T-helper 2 cell (primary cell): Measurements from ENCODE around the gene FASTK.

Experiments used
- DNase-seq, 5 experiments: peaks; one replicate each; pipeline versions ENCODE4 v3.0.0 to v3.0.0-alpha.2; 2012 to 2022

The FASTK gene

GRCh38 chr7:151081170-151082101 lies 827 bp upstream of the FASTK start:
- no peak for DNase-seq

GRCh38 chr7:151080067-151080521 lies 515 bp downstream of the FASTK start:
- peak in 1 of 5 experiments; percentile 33 for DNase-seq

- DNase-seq: no peak
Observed at GRCh38 chr7:151079199-151079910, 1.3 kb downstream of the FASTK start.

DNA sequence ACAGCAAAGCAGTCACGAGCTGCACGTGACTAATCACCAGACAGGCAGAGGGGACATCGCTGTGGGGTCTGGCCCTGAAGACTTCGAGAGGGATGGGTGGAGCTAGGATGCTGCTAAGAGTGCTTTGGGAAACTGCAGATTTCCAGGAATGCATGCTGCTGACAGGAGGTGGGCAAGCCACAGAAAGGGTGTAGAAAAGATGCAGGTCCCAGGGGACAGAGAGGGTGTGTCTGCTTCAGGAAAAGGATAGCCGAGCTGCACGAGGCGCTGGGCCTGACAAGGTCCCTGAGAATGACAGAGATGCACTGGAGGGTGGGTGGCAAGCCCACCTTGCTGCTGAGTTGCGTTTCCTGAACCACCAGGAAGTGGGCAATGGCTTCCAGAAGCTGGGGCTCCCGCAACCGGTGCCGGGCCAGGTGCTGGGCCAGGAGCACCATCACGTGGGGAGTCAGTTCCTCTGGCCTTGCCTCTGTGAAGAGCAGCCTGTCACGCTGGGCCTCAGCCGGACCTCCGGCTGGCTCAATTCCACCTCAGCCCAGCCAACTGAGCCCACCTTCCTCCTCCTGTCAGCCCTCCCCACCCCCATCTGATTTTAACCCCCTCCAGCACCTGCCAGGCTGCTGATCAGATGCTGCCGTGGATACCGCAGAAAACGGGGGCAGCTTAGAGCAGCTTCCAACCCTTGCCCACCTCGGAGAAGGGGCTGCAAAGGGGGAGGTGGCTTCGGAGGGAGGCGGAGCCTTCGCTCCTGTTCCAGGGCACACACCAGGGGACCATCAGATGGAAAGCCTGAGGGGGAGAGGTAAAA lies 2.2 kb downstream of the FASTK start:
- no peak for DNase-seq

DNA sequence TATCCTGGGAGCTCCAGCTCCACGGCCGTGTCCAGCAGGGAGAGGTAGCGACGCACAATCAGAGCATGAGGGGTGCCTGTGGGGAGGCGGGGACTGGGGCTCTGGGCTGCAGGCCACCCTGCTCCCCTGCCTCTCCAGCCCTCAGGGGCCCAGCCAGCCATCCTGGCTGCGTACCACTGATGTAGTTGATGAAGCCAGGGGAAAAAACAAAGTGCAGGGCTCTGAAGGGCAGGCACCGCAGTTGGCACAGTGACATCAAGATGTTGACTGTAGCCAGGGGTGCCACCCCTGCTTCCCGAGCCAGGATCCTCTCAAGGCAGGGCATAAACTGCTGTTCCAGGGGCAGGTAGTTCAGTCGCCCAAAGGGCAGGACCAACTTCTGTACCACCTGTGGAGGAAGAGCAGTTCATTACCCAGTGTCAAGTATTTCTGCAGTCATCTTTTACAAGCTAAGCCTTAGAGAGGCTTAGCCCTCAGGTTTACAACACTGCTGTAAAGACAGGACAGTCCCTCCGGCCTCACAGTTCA lies 2.8 kb downstream of the FASTK start:
- no peak for DNase-seq

DNA sequence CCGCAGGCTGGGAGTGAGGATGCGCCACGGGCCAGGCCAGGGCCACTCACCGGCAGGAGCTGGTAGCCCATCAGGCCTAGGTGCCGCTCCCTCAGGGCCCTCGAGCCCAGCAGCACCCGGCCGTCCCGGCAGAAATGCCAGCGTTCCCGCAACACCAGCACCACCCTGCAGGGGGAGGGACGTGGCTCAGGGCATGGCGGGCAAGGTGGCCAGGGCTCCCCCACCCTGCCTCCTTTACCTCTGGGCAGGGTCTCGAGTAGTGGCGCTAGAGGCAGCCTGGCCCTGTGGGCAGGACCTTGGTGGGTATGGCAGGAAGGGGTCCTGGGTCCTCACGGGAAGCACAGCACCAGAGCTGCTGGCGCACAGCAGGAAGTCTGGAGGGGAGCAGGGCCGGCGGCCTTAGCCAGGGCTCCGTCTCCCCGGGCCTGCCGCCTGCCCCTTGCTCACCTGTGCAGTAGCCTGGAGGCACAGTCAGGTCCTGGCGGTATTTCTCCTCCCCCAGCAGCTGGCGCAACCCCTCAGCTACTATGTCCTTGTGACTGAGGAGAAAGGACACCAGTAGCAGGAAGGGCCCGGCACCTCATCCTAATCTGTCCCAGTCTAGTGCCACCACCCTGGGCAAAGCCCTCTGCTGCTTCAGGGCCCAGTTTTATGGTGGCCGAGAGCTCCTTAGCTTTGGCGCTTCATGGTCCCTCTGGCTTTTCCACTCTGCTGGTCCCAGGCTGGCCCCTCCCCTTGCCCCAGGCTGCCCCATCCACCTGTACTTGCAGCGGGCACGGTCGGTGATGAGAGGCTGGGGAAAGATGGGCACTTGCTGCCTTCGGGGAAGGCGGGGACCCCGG lies 3.5 kb downstream of the FASTK start:
- DNase-seq: no peak

GRCh38 chr7:151075978-151076426 lies 4.6 kb downstream of the FASTK start:
- DNase-seq: no peak

- DNase-seq: no peak
Observed at GRCh38 chr7:151075662-151075971, 5.0 kb downstream of the FASTK start.

DNA sequence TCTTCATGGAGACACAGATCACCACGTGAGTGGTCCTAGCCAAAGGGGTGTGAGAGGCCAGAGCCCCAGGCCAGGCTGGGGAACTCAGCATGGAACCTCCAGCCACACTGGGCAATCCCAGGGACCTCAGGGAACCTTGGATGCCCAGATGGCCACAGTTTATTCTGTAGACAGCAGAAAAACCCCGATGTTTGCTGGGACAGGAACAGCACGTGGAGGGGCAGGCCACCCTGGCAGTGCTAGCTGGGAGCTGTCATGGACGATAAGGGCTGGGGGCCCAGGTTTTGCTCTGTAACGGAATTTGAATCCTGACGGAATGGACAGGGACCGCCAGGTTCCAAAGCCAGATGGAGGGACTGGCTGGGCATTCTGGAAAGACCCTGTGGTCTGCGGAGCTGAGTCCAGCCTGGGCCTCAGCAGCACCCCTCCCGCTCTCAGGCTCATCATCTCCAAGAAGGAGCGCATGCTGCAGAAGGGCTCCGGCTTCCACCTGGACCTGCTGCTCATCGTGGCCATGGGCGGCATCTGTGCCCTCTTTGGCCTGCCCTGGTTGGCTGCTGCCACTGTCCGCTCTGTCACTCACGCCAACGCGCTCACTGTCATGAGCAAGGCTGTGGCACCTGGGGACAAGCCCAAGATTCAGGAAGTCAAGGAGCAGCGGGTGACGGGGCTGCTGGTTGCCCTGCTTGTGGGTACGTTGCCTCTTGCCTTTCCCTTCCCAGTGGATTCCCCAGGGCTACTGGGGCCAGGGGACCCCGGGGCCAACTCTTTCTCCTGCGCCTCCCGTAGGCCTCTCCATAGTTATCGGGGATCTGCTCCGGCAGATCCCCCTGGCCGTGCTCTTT lies 5.6 kb downstream of the FASTK start:
- DNase-seq: no peak

DNA sequence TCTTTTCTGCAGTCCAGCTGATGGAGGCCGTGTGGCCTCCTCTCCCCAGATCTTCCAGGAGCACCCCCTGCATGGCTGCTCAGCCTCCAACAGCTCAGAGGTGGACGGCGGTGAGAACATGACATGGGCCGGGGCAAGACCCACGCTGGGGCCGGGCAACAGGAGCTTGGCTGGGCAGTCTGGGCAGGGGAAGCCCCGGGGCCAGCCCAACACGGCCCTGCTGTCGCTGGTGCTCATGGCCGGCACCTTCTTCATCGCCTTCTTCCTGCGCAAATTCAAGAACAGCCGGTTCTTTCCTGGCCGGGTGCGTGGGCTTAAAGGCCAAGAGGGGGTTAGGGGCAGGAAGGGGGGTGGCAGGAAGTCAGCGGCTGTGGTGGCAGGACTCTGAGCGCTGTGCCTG lies 6.6 kb downstream of the FASTK start:
- no peak for DNase-seq

GRCh38 chr7:151071032-151071866 lies 9.4 kb downstream of the FASTK start:
- no peak for DNase-seq

DNA sequence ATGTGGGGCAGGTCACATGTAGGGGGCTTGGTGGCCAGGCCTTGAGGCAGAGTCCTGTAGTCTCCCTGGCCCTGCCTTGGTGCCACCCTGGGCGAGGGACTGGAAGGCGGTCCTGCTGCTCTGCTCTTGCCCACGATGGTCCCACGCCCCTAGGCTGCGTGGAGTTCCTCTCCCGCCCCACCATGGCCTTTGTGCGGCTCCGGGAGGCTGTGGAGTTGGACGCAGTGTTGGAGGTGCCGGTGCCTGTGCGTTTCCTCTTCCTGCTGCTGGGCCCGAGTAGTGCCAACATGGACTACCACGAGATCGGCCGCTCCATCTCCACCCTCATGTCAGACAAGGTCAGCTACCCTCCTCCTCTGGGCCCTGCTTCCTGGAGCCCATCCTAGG lies 10.0 kb downstream of the FASTK start:
- no peak for DNase-seq

DNA sequence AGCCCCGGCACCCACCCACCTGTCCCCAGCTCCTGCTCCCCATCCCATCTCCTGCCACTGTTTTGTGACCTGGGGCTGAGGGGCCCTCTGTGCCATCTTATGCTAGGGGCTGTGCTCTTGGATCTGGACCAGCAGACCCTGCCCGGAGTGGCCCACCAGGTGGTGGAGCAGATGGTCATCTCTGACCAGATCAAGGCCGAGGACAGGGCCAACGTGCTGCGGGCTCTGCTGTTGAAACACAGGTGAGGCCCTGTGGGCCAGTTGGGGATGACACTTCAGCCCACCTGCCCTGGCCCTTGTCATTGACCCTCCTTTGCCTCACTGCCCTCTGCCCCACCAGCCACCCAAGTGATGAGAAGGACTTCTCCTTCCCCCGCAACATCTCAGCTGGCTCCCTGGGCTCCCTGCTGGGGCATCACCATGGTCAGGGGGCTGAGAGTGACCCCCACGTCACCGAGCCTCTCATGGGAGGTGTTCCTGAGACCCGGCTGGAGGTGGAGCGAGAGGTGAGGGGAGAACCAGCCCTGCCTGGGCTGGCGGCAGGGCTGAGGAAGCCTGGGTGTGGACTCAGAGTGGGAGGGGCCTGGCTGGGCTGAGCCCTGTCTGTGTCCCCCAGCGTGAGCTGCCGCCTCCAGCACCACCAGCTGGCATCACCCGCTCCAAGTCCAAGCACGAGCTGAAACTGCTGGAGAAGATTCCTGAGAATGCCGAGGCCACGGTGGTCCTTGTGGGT lies 10.6 kb downstream of the FASTK start:
- no peak for DNase-seq

GRCh38 chr7:151068069-151068773 lies 12.4 kb downstream of the FASTK start:
- DNase-seq: no peak

- no peak for DNase-seq
Observed at GRCh38 chr7:151066273-151066974, 14.2 kb downstream of the FASTK start.

DNA sequence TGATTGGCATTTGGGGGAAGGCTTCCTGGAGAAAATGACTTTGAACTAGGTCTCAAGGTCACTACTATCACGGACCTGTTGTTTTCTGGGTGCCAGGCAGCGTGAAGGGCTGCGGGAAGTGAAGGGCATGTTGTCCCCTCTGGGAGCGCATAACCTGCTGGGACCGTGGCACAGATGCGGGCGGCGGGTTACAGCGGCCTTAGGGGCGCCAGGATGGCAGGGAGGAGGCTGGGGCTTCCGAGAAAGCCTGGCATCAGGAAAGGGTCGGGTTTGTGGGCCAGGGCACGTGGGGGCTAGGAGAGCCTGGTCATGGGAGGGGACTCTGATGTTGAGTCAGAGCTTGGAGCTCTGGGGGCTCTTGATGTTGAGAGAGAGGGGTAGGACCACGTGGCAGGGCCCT lies 15.1 kb downstream of the FASTK start:
- DNase-seq: no peak

- no peak for DNase-seq
Observed at GRCh38 chr7:151064993-151065392, 15.6 kb downstream of the FASTK start.

DNA sequence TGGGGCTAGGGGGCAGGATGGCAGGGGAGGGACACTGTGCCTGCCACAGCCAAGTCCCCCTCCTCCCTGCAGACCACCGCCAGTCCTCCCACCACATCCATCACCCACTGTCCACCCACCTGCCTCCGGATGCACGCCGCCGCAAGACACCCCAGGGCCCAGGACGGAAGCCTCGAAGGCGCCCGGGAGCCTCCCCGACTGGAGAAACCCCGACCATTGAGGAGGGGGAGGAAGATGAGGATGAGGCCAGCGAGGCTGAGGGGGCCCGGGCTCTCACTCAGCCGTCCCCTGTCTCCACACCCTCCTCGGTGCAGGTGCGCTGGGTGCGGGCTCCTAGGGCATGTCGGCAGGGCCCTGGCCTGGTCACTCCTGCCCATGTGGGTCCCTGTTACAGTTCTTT lies 16.2 kb downstream of the FASTK start:
- DNase-seq: no peak
